Endothelial cell of hepatic sinusoid (primary cell): ENCODE results near the gene PPP1R2B.

Experiments used
- in situ Hi-C: cut with HindIII; loops from 2 replicates; pipeline ENCODE4 v1.10.0; 2017; ENCODE audit warnings: low sequenced_read_pairs

Gene PPP1R2B

GRCh38 chr5:156870498-156870839, 20.4 kb downstream of the PPP1R2B start:
- in situ Hi-C loops, result no loop called here

GRCh38 chr5:156871212-156871611, 21.1 kb downstream of the PPP1R2B start:
- in situ Hi-C loops, result no loop called here

DNA sequence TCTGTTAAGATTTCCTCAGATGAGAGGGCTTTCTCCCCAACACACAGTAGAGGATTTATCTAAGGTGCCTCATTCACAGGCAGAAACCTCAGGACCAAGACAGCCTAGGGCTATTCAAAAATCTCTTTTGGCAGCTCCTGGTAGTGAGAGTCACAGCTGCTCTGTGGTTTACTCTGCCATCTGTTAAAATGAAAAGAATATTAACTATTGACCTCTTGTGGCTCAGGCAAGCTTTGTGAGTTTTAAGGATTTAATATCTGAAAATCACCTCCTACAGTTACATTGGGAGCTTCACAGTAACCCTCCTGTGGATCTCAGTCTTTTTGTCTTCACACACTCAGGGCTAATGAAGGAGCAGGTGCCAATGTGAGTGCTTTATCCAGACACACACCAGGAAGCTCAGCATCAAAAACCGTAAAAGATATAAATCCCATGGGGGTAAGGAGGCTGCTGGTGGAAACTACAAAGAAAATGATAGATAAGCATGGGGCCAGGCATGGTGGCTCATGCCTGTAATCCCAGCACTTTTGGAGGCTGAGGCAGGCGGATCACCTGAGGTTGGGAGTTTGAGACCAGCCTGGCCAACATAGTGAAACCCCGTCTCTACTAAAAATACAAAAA, 29.7 kb downstream of the PPP1R2B start:
- in situ Hi-C loops, result loop anchor here (5.0 kb wide), 1 partner anchor 88 kb away; no protein-coding TSS in a partner anchor

- in situ Hi-C loops, result no loop called here
Observed at GRCh38 chr5:156883316-156883875, 33.3 kb downstream of the PPP1R2B start.

- in situ Hi-C loops, result no loop called here
Observed at GRCh38 chr5:156888520-156888919, 38.4 kb downstream of the PPP1R2B start.

GRCh38 chr5:156892223-156892622, 42.1 kb downstream of the PPP1R2B start:
- in situ Hi-C loops, result no loop called here

- in situ Hi-C loops, result no loop called here
Observed at GRCh38 chr5:156892864-156893263, 42.8 kb downstream of the PPP1R2B start.

DNA sequence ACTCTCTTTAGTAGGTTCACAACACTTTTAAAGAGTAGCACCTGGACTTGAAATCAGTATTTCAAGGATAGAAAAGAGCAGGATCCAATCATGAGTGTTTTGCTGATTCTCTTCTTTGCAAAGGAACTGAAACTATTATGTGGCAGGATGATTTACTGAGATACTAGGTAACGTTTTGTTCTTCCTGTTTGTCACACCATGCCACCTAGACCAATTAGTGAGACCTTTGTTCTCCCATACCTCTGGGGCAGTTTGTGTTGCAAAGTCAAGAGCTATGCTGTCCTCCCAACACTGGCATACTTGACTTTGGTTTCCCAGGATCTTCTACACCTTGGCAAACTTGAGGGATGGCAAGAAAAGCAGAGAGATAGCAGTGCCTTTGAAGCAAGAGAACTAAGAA, 43.4 kb downstream of the PPP1R2B start:
- in situ Hi-C loops, result no loop called here

DNA sequence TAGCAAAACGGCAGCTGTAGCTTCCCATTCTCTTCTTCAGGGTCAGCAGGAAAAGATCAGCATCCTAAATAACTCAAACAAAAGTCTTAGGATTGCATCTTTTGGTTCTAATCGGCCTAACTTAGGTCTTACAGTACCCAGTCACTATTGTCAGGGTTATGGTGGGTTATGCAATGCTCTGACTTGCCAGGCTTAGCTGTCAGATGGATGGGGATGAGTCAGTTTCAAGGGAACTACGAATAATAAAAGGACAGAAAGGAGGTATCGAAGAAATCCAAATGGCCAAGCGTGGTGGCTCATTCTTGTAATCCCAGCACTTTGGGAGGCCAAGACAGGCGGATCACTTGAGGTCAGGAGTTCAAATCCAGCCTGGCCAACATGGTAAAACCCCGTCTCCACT, 46.5 kb downstream of the PPP1R2B start:
- in situ Hi-C loops, result no loop called here
